Measurements from ENCODE around the gene MAPRE2. TPM values are rescaled to one million over a fixed set of nuclear protein-coding genes. Genes with fewer than 3 reads are reported as not detected.

Gene MAPRE2
- 13.2 and 14.2 TPM in 2 replicates for total RNA-seq (2012; rRNA removed)

GRCh38 chr18:35040988-35041814, at the start of gene MAPRE2:
Gene MAPRE2, plus strand, starts transcription at chr18:35041413. Its CDS starts 127 bp downstream, at chr18:35041540.
- peaks cover 18% of the 10 kb centered on the region for H3K4me1 ChIP-seq (ENCODE audit: control insufficient read depth, insufficient read depth, low read length)
- H3K4me3 ChIP-seq (ENCODE audit: low read length), result peak within 1 kb of the TSS; percentile 100
- no peaks in the 10 kb centered on the region for H3K27me3 ChIP-seq (ENCODE audit: control insufficient read depth, insufficient read depth, low read length)

GRCh38 chr18:34991561-34991960, 49.7 kb upstream of the MAPRE2 start:
- H3K9me3 ChIP-seq (replicated peaks; ENCODE audit: low read length), result no peaks in the 10 kb centered on the region
- no peaks in the 10 kb centered on the region for H3K4me1 ChIP-seq (ENCODE audit: control insufficient read depth, insufficient read depth, low read length)
- no peak overlapping the region for H3K4me2 ChIP-seq (ENCODE audit: low read length)
- H3K9ac ChIP-seq (ENCODE audit: low read depth, low read length), result no peak overlapping the region
- no peak overlapping the region for H3K4me3 ChIP-seq (ENCODE audit: low read length)
- no peaks in the 10 kb centered on the region for H3K36me3 ChIP-seq (ENCODE audit: insufficient read depth, low read length)
- H3K27me3 ChIP-seq (ENCODE audit: control insufficient read depth, insufficient read depth, low read length), result no peaks in the 10 kb centered on the region

More at GRCh38 chr18:35040988-35041814, at the start of gene MAPRE2:
- Histone ChIP-seq H3K9me3 (replicated peaks; ENCODE audit: low read length) (no peaks in the 10 kb centered on the region), H3K4me2 (ENCODE audit: low read length) (peak within 1 kb of the TSS; percentile 97), H3K36me3 (ENCODE audit: insufficient read depth, low read length) (no peaks in the 10 kb centered on the region), H3K9ac (ENCODE audit: low read depth, low read length) (peak within 1 kb of the TSS; percentile 79)

- no peak overlapping the region for H3K4me2 ChIP-seq (ENCODE audit: low read length)
- no peaks in the 10 kb centered on the region for H3K27me3 ChIP-seq (ENCODE audit: control insufficient read depth, insufficient read depth, low read length)
- H3K4me1 ChIP-seq (ENCODE audit: control insufficient read depth, insufficient read depth, low read length), result no peaks in the 10 kb centered on the region
- no peaks in the 10 kb centered on the region for H3K9me3 ChIP-seq (replicated peaks; ENCODE audit: low read length)
- H3K9ac ChIP-seq (ENCODE audit: low read depth, low read length), result no peak overlapping the region
- H3K4me3 ChIP-seq (ENCODE audit: low read length), result no peak overlapping the region
- H3K36me3 ChIP-seq (ENCODE audit: insufficient read depth, low read length), result no peaks in the 10 kb centered on the region
Observed at GRCh38 chr18:34993289-34993688, 47.9 kb upstream of the MAPRE2 start.

GRCh38 chr18:34995746-34996145, 45.5 kb upstream of the MAPRE2 start:
- H3K9ac ChIP-seq (ENCODE audit: low read depth, low read length), result no peak overlapping the region
- no peaks in the 10 kb centered on the region for H3K4me1 ChIP-seq (ENCODE audit: control insufficient read depth, insufficient read depth, low read length)
- H3K4me2 ChIP-seq (ENCODE audit: low read length), result no peak overlapping the region
- no peaks in the 10 kb centered on the region for H3K36me3 ChIP-seq (ENCODE audit: insufficient read depth, low read length)
- H3K27me3 ChIP-seq (ENCODE audit: control insufficient read depth, insufficient read depth, low read length), result no peaks in the 10 kb centered on the region
- H3K9me3 ChIP-seq (replicated peaks; ENCODE audit: low read length), result no peaks in the 10 kb centered on the region
- no peak overlapping the region for H3K4me3 ChIP-seq (ENCODE audit: low read length)

- no peak overlapping the region for H3K4me2 ChIP-seq (ENCODE audit: low read length)
- no peak overlapping the region for H3K9ac ChIP-seq (ENCODE audit: low read depth, low read length)
- H3K4me1 ChIP-seq (ENCODE audit: control insufficient read depth, insufficient read depth, low read length), result no peaks in the 10 kb centered on the region
- no peaks in the 10 kb centered on the region for H3K9me3 ChIP-seq (replicated peaks; ENCODE audit: low read length)
- H3K36me3 ChIP-seq (ENCODE audit: insufficient read depth, low read length), result no peaks in the 10 kb centered on the region
- no peak overlapping the region for H3K4me3 ChIP-seq (ENCODE audit: low read length)
- peaks cover 5% of the 10 kb centered on the region for H3K27me3 ChIP-seq (ENCODE audit: control insufficient read depth, insufficient read depth, low read length)
Observed at GRCh38 chr18:34998661-34999060, 42.6 kb upstream of the MAPRE2 start.

- no peak overlapping the region for H3K9ac ChIP-seq (ENCODE audit: low read depth, low read length)
- H3K36me3 ChIP-seq (ENCODE audit: insufficient read depth, low read length), result no peaks in the 10 kb centered on the region
- no peaks in the 10 kb centered on the region for H3K4me1 ChIP-seq (ENCODE audit: control insufficient read depth, insufficient read depth, low read length)
Observed at GRCh38 chr18:34999756-35000289, 41.4 kb upstream of the MAPRE2 start.

GRCh38 chr18:35000457-35000856, 40.8 kb upstream of the MAPRE2 start:
- Histone ChIP-seq H3K4me3 (ENCODE audit: low read length) (no peak overlapping the region), H3K4me2 (ENCODE audit: low read length) (no peak overlapping the region), H3K27me3 (ENCODE audit: control insufficient read depth, insufficient read depth, low read length) (peaks cover 5% of the 10 kb centered on the region), H3K36me3 (ENCODE audit: insufficient read depth, low read length) (no peaks in the 10 kb centered on the region), H3K4me1 (ENCODE audit: control insufficient read depth, insufficient read depth, low read length) (no peaks in the 10 kb centered on the region), H3K9ac (ENCODE audit: low read depth, low read length) (no peak overlapping the region), H3K9me3 (replicated peaks; ENCODE audit: low read length) (no peaks in the 10 kb centered on the region)

More at GRCh38 chr18:34999756-35000289, 41.4 kb upstream of the MAPRE2 start:
- Histone ChIP-seq H3K4me3 (ENCODE audit: low read length) (no peak overlapping the region), H3K4me2 (ENCODE audit: low read length) (no peak overlapping the region), H3K27me3 (ENCODE audit: control insufficient read depth, insufficient read depth, low read length) (peaks cover 5% of the 10 kb centered on the region), H3K9me3 (replicated peaks; ENCODE audit: low read length) (no peaks in the 10 kb centered on the region)

- Histone ChIP-seq H3K27me3 (ENCODE audit: control insufficient read depth, insufficient read depth, low read length) (peaks cover 5% of the 10 kb centered on the region), H3K36me3 (ENCODE audit: insufficient read depth, low read length) (no peaks in the 10 kb centered on the region), H3K9ac (ENCODE audit: low read depth, low read length) (no peak overlapping the region), H3K4me3 (ENCODE audit: low read length) (no peak overlapping the region), H3K4me1 (ENCODE audit: control insufficient read depth, insufficient read depth, low read length) (no peaks in the 10 kb centered on the region), H3K9me3 (replicated peaks; ENCODE audit: low read length) (no peaks in the 10 kb centered on the region), H3K4me2 (ENCODE audit: low read length) (no peak overlapping the region)
Observed at GRCh38 chr18:35002120-35002519, 39.1 kb upstream of the MAPRE2 start.

- Histone ChIP-seq H3K4me2 (ENCODE audit: low read length) (no peak overlapping the region), H3K4me3 (ENCODE audit: low read length) (no peak overlapping the region), H3K36me3 (ENCODE audit: insufficient read depth, low read length) (no peaks in the 10 kb centered on the region), H3K9ac (ENCODE audit: low read depth, low read length) (no peak overlapping the region), H3K4me1 (ENCODE audit: control insufficient read depth, insufficient read depth, low read length) (no peaks in the 10 kb centered on the region), H3K27me3 (ENCODE audit: control insufficient read depth, insufficient read depth, low read length) (peaks cover 5% of the 10 kb centered on the region), H3K9me3 (replicated peaks; ENCODE audit: low read length) (no peaks in the 10 kb centered on the region)
Observed at GRCh38 chr18:35005963-35006577, 35.1 kb upstream of the MAPRE2 start.

GRCh38 chr18:35010156-35010555, 31.1 kb upstream of the MAPRE2 start:
- H3K27me3 ChIP-seq (ENCODE audit: control insufficient read depth, insufficient read depth, low read length), result peaks cover 2% of the 10 kb centered on the region
- H3K9me3 ChIP-seq (replicated peaks; ENCODE audit: low read length), result no peaks in the 10 kb centered on the region
- H3K36me3 ChIP-seq (ENCODE audit: insufficient read depth, low read length), result no peaks in the 10 kb centered on the region
- H3K4me3 ChIP-seq (ENCODE audit: low read length), result no peak overlapping the region
- H3K9ac ChIP-seq (ENCODE audit: low read depth, low read length), result no peak overlapping the region
- H3K4me1 ChIP-seq (ENCODE audit: control insufficient read depth, insufficient read depth, low read length), result no peaks in the 10 kb centered on the region
- no peak overlapping the region for H3K4me2 ChIP-seq (ENCODE audit: low read length)

GRCh38 chr18:35010993-35011392, 30.2 kb upstream of the MAPRE2 start:
- no peaks in the 10 kb centered on the region for H3K4me1 ChIP-seq (ENCODE audit: control insufficient read depth, insufficient read depth, low read length)
- no peak overlapping the region for H3K4me2 ChIP-seq (ENCODE audit: low read length)
- no peaks in the 10 kb centered on the region for H3K9me3 ChIP-seq (replicated peaks; ENCODE audit: low read length)
- peaks cover 2% of the 10 kb centered on the region for H3K27me3 ChIP-seq (ENCODE audit: control insufficient read depth, insufficient read depth, low read length)
- no peak overlapping the region for H3K9ac ChIP-seq (ENCODE audit: low read depth, low read length)
- no peaks in the 10 kb centered on the region for H3K36me3 ChIP-seq (ENCODE audit: insufficient read depth, low read length)
- H3K4me3 ChIP-seq (ENCODE audit: low read length), result no peak overlapping the region

All from skeletal muscle satellite cell (primary cell).